ENCODE measurements around the gene FNDC3B.
A peak's percentile ranks its signal among the peaks of the same experiment; 100 is the strongest.

FNDC3B gene

GRCh38 chr3:172188511-172188910 lies 149.1 kb downstream of the FNDC3B start:
- DNase-seq (ENCODE audit: low read depth in 2 of 2): no peak

GRCh38 chr3:172189213-172189612 lies 149.8 kb downstream of the FNDC3B start:
- DNase-seq (ENCODE audit: low read depth in 2 of 2): no peak

GRCh38 chr3:172189987-172190603 lies 150.7 kb downstream of the FNDC3B start:
- DNase-seq (ENCODE audit: low read depth in 2 of 2): no peak

- DNase-seq (ENCODE audit: low read depth in 2 of 2): no peak
These were observed 151.6 kb downstream of the FNDC3B start for GRCh38 chr3:172190980-172191379.

- no peak for DNase-seq (ENCODE audit: low read depth in 2 of 2)
These were observed 152.3 kb downstream of the FNDC3B start for GRCh38 chr3:172191629-172192028.

GRCh38 chr3:172192830-172193415 lies 153.5 kb downstream of the FNDC3B start:
- DNase-seq (ENCODE audit: low read depth in 2 of 2): no peak

- no peak for DNase-seq (ENCODE audit: low read depth in 2 of 2)
These were observed 154.1 kb downstream of the FNDC3B start for GRCh38 chr3:172193436-172193835.

GRCh38 chr3:172194702-172195406 lies 155.5 kb downstream of the FNDC3B start:
- peak; percentile 20 to 34 for DNase-seq (ENCODE audit: low read depth in 2 of 2)

- DNase-seq (ENCODE audit: low read depth in 2 of 2): no peak
These were observed 156.0 kb downstream of the FNDC3B start for GRCh38 chr3:172195407-172195754.

GRCh38 chr3:172197344-172197743 lies 158.0 kb downstream of the FNDC3B start:
- no peak for DNase-seq (ENCODE audit: low read depth in 2 of 2)

- no peak for DNase-seq (ENCODE audit: low read depth in 2 of 2)
These were observed 159.1 kb downstream of the FNDC3B start for GRCh38 chr3:172198428-172198827.

GRCh38 chr3:172199850-172200369 lies 160.5 kb downstream of the FNDC3B start:
- no peak for DNase-seq (ENCODE audit: low read depth in 2 of 2)

- peak; percentile 74 to 77 for DNase-seq (ENCODE audit: low read depth in 2 of 2)
These were observed 161.9 kb downstream of the FNDC3B start for GRCh38 chr3:172201136-172201869.

GRCh38 chr3:172201870-172202236 lies 162.5 kb downstream of the FNDC3B start:
- peak; percentile 76 to 77 for DNase-seq (ENCODE audit: low read depth in 2 of 2)

GRCh38 chr3:172202797-172203196 lies 163.4 kb downstream of the FNDC3B start:
- no peak for DNase-seq (ENCODE audit: low read depth in 2 of 2)

- no peak for DNase-seq (ENCODE audit: low read depth in 2 of 2)
These were observed 164.3 kb downstream of the FNDC3B start for GRCh38 chr3:172203522-172204258.

GRCh38 chr3:172204716-172205115 lies 165.3 kb downstream of the FNDC3B start:
- no peak for DNase-seq (ENCODE audit: low read depth in 2 of 2)

- no peak for DNase-seq (ENCODE audit: low read depth in 2 of 2)
These were observed 169.4 kb downstream of the FNDC3B start for GRCh38 chr3:172208586-172209332.

- DNase-seq (ENCODE audit: low read depth in 2 of 2): no peak
These were observed 170.2 kb downstream of the FNDC3B start for GRCh38 chr3:172209333-172210321.

GRCh38 chr3:172210355-172210754 lies 171.0 kb downstream of the FNDC3B start:
- DNase-seq (ENCODE audit: low read depth in 2 of 2): no peak

Data from fibroblast of skin of left quadriceps (primary cell).